SHP77 (cell line): ENCODE data around the gene L3MBTL3.
"Not testable (repeated sequence)": the region's sequence is repeated elsewhere in the genome, so short reads cannot be mapped to it uniquely, and the experiment has no call there.

Experiments
- DNase-seq, 2 experiments: peaks; one replicate each; lab custom pipeline; 2025; lab: John Stamatoyannopoulos, UW

The L3MBTL3 gene

DNA sequence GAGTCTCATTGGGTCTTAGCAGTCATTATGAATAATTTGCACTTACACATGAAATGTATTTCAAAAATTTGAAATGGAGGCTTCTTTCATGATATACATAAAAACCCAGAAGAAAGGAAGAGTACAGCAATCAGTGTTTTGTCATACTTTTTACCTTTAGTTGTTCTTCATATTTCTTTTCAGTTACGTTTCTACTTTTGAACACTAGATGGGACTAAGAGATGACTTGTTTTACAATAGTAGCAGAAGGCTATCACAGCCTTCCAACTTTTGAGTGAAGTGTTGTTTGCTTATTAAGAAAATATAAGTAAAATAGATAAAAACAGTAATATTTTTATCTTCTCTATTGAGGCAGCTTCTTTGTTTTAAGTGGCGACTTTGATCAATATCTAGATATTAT is 58.1 kb downstream of the L3MBTL3 start:
- no peak for DNase-seq

DNA sequence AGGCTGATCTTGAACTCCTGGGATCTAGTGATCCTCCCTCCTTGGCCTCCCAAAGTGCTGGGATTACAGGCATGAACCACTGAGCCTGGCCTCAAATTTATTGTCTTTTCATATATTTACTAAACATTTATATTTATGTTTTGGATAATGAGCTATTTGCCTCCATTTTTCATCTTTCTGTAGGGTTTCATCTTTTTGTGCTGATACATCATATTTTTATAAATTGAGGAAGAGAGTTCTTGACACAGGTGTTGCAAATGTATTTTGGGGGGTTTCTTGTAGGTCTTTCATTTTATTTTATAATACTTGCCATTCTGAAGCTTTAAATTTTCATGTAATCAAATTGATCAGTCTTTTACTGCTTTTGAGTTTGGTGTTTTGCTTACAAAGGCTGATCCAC is 72.4 kb downstream of the L3MBTL3 start:
- no peak for DNase-seq

DNA sequence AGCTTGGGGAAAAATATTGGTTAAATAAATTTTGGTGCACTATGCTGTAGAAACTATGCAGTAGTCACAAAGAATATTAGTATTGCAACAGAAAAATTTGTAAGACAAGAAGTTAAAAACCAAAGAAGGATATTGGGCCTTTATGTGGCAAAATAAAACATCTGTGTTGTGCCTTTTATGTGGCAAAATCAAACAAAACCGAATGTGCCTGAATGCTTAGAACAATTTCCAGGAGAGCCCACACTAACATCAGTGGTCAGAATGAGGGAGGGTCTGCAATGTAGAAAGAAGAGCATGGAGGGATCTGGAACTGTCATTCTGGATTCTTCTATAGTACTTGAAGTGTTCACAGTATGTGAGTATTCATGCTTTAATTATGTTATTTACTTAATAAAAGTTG is 75.2 kb downstream of the L3MBTL3 start:
- DNase-seq: no peak

DNA sequence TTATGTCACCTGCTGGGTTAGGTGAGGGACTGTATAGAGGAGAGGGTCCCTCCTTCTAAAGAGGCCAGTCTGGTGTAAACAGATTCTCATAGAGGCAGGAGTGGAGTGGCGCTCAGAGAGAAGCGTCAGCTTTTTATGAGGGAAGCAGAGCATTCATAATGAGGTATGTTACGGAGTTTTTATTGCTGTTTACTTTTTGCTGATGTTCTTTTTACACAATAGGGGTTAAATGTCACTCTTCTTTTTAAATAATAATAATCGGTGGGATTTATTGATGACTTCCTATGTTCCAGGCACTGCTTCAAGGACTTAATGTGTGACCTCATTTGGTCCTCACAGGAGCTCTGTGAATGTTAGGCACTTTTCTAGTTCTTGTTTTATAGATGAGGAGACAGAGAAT is 79.9 kb downstream of the L3MBTL3 start:
- no peak for DNase-seq

- DNase-seq: no peak
Observed at GRCh38 chr6:130099119-130099518, 80.7 kb downstream of the L3MBTL3 start.

GRCh38 chr6:130105996-130106704 is 87.8 kb downstream of the L3MBTL3 start:
- DNase-seq: no peak

DNA sequence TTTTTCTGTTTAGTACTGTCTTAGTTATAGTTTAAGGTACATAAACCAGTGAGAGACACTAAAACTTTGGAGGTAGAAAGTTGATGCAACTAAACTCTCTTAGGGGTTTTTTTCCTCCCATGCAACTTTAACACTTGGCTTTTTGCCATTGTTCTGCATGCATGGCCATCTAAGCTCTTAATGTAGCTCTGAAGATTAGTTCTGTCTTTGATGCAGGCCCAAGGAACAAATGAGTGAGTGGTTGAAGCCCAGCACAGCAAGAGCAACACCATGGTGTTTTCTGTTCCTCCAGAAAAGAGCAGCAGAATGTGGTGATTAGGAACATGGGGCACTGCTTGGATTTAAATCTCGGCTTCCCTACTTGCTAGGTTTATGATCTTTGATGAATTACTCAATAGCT is 89.3 kb downstream of the L3MBTL3 start:
- DNase-seq: no peak

DNA sequence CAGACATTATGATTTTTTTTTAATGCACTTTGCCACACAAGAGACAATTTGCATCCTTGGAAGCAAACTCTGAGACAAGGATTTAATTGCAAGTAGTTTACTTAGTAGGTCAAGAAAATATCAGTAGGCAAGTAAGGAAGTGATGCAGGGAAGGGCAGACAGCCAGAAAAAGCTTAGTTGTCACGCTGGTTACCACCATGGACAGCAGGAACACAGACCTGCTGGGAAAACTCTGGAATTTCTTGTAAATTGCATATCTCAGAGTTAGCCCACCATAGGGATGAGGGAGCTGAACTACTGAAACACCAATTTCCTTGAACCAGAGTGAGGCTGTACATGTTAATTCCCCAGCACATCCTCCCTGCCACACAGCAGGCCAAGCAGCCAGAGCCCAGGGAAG is 92.7 kb downstream of the L3MBTL3 start:
- DNase-seq: no peak

DNA sequence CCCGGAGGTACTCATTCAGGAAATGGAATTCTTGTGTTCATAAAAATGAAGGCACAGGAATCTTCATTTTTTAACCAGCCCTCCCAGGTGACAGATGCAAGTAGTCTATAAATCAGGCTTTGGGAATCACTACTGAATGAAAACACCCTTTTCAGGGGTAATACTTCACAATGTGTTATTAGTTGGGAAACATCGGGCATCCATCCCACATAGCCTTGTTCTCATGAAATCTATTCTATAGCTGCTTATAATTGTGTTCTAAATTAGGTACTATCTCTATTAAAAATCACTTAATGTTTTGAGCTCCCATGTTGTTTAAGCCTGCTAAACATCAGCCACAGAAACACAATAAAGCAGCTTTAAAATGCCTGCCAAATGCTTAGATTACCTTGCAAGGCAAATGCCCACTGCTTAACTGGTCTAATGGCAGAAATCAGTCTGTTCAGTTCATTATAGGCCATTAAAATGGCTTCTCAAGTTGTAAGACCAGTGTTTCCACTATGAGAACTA is 94.9 kb downstream of the L3MBTL3 start:
- no peak for DNase-seq

DNA sequence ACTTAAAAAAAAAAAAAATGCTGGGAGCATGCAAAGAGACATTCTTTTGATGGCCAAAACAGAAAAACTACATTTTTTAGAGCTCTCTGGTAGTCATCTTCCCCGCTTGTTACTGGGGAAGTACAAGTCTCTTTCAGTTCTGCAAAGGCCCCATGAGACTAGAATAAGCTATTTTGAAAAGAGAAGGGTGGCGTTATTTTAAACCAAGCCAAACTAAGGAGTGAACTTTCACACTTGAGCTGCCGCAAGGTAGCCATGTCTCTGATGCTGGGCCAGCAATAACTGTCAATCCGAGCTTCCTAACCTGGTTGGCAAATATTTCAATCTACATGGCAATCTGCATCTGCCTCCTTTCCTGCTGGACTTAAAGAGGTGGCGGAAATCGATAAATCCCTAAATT is 96.7 kb downstream of the L3MBTL3 start:
- no peak for DNase-seq

DNA sequence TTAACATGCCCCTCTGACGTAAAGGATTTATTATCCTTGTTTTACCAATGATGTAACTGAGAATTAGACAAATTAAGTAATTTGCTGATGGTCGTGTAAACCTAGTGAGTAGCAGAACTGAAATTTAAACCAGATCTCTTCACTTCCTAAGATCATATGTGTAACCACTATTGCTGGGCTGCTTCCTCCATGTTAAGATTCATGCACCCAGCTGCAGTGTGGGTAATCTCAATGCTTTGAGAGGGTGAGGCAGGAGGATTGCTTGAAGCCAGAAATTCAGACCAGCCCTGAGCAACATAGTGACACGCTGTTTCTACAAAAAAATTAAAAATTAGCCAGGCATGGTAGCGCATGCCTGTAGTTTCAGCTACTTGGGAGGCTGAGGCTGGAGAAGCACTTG is 97.9 kb downstream of the L3MBTL3 start:
- DNase-seq: no peak

DNA sequence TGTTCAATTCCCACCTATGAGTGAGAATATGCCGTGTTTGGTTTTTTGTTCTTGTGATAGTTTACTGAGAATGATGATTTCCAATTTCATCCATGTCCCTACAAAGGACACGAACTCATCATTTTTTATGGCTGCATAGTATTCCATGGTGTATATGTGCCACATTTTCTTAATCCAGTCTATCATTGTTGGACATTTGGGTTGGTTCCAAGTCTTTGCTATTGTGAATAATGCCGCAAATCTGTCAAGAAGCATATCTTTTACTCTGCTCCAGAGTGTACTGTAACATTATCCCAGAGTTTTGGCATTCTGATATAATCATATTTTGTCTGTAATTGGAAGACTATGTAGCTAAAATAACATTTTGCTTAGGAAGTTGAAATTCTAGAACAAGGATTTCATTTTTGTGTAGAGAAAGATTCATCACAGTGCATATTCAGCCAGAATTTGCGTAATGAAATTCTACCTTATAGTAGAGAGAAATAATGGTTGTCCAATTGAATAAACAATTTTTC is 98.9 kb downstream of the L3MBTL3 start:
- DNase-seq: not testable (repeated sequence)

- DNase-seq: no peak
Observed at GRCh38 chr6:130118236-130118635, 99.9 kb downstream of the L3MBTL3 start.

DNA sequence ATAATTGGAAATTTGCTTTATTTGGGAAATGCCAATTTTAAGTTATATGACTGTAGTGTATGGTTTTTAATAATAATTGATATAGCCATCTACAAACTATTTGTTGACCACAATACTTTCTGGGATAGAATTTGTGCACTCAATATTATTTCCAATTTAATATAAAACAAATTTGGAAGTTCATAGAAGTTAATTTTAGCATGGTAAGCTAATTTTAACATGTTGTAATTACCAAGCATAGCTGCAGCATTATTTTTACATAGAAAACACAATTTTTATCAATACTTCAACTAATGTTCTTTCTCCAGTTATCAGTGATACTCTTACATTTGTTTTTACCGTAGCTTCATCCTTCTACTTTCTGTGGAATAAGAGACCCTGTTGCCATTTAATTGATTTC is 100.8 kb downstream of the L3MBTL3 start:
- DNase-seq: no peak

- no peak for DNase-seq
Observed at GRCh38 chr6:130120731-130121130, 102.3 kb downstream of the L3MBTL3 start.

DNA sequence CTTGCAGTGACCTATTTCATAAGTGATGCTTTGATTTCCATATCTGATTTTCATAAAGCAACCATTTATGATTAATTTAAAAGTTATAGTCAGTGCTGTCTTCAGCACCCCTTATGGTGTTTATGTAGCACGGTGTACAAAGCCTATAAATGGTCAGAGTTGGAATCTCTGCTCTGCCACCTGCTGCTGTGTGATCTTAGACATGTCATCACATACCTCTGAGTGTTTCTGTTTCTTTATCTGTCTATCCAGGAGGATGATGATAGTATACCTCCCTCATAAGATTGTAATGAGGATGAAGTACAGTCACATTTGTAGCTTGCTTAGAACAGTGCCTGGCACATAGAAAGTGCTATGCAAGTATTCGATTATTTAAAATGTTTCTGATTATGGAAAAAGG is 103.9 kb downstream of the L3MBTL3 start:
- no peak for DNase-seq

GRCh38 chr6:130127195-130127594 is 108.8 kb downstream of the L3MBTL3 start:
- DNase-seq: no peak

DNA sequence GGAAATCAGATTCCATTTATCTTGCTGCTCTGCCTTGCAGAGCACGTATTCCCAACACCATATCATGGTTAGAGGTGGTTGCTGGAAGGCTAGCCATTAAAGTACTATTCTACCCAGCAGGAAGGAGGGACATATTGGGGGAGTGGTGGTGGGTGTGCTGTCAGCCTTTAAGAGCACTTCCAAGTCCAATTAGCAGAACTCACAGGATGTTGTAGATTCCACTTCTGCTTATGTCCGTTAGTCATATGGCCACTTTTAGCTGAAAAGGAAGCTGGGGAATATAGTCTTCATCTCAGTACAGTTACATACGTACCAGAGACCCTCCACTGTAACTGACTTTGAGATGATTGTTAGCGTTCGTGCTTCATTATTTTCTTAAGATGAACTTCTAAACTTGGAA is 109.9 kb downstream of the L3MBTL3 start:
- no peak for DNase-seq

DNA sequence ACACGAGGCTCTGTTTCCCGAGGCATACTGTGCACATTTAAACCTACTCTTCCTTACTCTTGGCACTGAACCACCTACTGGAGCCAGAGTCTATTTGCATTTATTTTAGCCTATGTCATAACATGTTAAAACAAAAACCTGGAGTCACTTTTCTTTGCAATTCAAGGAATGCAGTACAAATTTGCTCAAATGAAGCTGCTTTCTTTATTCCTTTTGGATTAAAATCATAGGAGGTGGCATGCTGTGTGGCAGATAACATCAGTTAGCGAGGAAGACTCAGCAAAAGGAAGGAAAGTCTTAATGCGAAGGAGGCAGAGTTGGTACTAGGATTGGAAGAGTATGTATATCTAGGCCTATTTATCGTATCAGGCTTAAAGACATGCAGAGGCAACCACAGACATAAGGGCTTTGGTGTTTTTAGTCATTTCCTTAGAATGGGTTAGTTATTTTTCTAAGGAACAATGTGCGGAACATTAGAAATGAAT is 111.4 kb downstream of the L3MBTL3 start:
- DNase-seq: no peak

DNA sequence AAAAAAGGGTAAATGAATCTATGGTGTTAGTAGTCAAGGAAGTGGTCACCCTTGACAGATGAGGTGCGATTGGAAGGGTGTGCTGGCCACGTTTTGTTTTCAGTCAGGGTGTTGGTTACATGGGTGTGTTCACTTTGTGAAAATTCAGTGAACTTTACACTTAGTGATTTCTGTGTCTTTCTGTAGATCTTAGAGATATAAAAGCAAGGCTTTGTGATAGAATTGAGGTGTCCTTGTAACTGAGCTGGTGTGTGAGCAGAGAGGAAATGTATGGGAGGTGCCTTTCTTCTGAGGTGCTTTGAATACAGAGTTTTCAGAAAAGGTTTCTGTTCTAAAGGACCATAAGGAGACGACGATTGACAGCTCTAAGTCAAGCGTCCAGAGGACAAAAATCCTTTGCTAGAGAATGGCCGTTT is 113.9 kb downstream of the L3MBTL3 start:
- no peak for DNase-seq

- DNase-seq: no peak
Observed at GRCh38 chr6:130134582-130134981, 116.2 kb downstream of the L3MBTL3 start.

DNA sequence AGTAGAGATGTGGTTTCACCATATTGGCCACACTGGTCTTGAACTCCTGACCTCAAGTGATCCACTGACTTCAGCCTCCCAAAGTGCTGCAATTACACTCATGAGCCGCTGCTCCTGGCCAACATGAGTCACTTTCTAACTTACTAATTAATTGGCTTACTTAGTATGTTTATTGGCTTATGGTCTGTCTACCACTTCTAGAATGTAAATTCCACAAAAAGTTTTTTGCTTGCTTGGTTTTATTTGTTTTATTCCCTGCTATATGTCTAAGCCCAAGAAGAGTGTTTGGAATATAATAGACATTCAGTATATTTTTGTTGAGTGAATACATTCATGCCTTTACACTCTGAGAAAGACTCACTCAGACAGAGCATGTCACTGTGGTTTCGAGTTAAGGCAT is 118.4 kb downstream of the L3MBTL3 start:
- no peak for DNase-seq

GRCh38 chr6:130138116-130138908 is 119.9 kb downstream of the L3MBTL3 start:
- no peak for DNase-seq
